ENCODE results near the gene ARHGAP24. TPM values are rescaled to one million over a fixed set of nuclear protein-coding genes. Genes with fewer than 3 reads are reported as not detected.

Gene ARHGAP24
- total and polyA plus RNA-seq, 2 experiments from 2014 or later: 0.21 to 0.36 TPM

DNA sequence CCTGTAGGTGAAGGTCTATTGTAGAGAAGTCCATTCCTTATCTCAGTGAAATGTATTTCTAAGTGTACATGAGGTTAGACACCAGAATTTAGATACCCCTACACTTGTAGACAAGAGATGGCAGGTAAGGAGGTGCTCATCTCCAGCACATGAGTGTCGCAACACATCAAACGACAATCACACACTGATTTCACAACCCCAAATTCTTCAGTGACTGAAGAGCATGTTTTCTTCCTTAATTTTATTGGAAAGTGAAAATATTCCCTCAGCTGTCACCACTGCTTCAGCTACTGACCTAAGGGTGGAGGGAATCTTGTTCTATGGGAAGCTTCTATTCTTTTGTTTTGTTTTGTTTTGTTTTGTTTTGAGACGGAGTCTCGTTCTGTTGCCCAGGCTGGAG, 280.3 kb downstream of the ARHGAP24 start:
- Histone ChIP-seq H2AFZ (no peak overlapping the region), H3K4me2 (no peak overlapping the region), H3K27me3 (ENCODE audit: insufficient read depth) (no peaks in the 10 kb centered on the region), H4K20me1 (replicated peaks; ENCODE audit: insufficient read depth) (no peaks in the 10 kb centered on the region), H3K9me2 (ENCODE audit: insufficient read depth) (0 out of 2 replicates have a peak, but pooled peaks cover 4% of the 10 kb centered on the region), H3F3A (replicated peaks; ENCODE audit: low read depth) (no peaks in the 10 kb centered on the region), H3K36me3 (ENCODE audit: insufficient read depth) (no peaks in the 10 kb centered on the region), H3K27ac (ENCODE audit: low read depth) (no peak overlapping the region), H3K79me2 (replicated peaks; ENCODE audit: insufficient read depth) (no peaks in the 10 kb centered on the region), H3K4me1 (ENCODE audit: insufficient read depth) (peaks cover 4% of the 10 kb centered on the region; the same call in 1 of the 2 replicates), H3K4me3 (no peak overlapping the region)
- no peak for DNase-seq (ENCODE audit: low spot score)
- TF ChIP-seq JUNB (IDR thresholded peaks at IDR 0.05; ENCODE audit: unreplicated experiment) (no peak), NANOG (IDR thresholded peaks at IDR 0.05; ENCODE audit: borderline replicate concordance) (no peak), STAT1 (IDR thresholded peaks at IDR 0.05; ENCODE audit: unreplicated experiment) (no peak), POLR2AphosphoS5 (IDR thresholded peaks at IDR 0.05; ENCODE audit: low read depth) (no peak), CREB1 (CRISPR knock-in tag; IDR thresholded peaks at IDR 0.05; ENCODE audit: low read depth) (no peak), ZNF331 (CRISPR knock-in tag; IDR thresholded peaks at IDR 0.05; ENCODE audit: low read depth) (no peak), EZH2phosphoT487 (IDR thresholded peaks at IDR 0.05; ENCODE audit: unreplicated experiment) (no peak), EZH2 (IDR thresholded peaks at IDR 0.05; ENCODE audit: low read depth, unreplicated experiment) (no peak), ZNF114 (CRISPR knock-in tag; IDR thresholded peaks at IDR 0.05) (no peak)
- TF ChIP-seq, protein P1, sequence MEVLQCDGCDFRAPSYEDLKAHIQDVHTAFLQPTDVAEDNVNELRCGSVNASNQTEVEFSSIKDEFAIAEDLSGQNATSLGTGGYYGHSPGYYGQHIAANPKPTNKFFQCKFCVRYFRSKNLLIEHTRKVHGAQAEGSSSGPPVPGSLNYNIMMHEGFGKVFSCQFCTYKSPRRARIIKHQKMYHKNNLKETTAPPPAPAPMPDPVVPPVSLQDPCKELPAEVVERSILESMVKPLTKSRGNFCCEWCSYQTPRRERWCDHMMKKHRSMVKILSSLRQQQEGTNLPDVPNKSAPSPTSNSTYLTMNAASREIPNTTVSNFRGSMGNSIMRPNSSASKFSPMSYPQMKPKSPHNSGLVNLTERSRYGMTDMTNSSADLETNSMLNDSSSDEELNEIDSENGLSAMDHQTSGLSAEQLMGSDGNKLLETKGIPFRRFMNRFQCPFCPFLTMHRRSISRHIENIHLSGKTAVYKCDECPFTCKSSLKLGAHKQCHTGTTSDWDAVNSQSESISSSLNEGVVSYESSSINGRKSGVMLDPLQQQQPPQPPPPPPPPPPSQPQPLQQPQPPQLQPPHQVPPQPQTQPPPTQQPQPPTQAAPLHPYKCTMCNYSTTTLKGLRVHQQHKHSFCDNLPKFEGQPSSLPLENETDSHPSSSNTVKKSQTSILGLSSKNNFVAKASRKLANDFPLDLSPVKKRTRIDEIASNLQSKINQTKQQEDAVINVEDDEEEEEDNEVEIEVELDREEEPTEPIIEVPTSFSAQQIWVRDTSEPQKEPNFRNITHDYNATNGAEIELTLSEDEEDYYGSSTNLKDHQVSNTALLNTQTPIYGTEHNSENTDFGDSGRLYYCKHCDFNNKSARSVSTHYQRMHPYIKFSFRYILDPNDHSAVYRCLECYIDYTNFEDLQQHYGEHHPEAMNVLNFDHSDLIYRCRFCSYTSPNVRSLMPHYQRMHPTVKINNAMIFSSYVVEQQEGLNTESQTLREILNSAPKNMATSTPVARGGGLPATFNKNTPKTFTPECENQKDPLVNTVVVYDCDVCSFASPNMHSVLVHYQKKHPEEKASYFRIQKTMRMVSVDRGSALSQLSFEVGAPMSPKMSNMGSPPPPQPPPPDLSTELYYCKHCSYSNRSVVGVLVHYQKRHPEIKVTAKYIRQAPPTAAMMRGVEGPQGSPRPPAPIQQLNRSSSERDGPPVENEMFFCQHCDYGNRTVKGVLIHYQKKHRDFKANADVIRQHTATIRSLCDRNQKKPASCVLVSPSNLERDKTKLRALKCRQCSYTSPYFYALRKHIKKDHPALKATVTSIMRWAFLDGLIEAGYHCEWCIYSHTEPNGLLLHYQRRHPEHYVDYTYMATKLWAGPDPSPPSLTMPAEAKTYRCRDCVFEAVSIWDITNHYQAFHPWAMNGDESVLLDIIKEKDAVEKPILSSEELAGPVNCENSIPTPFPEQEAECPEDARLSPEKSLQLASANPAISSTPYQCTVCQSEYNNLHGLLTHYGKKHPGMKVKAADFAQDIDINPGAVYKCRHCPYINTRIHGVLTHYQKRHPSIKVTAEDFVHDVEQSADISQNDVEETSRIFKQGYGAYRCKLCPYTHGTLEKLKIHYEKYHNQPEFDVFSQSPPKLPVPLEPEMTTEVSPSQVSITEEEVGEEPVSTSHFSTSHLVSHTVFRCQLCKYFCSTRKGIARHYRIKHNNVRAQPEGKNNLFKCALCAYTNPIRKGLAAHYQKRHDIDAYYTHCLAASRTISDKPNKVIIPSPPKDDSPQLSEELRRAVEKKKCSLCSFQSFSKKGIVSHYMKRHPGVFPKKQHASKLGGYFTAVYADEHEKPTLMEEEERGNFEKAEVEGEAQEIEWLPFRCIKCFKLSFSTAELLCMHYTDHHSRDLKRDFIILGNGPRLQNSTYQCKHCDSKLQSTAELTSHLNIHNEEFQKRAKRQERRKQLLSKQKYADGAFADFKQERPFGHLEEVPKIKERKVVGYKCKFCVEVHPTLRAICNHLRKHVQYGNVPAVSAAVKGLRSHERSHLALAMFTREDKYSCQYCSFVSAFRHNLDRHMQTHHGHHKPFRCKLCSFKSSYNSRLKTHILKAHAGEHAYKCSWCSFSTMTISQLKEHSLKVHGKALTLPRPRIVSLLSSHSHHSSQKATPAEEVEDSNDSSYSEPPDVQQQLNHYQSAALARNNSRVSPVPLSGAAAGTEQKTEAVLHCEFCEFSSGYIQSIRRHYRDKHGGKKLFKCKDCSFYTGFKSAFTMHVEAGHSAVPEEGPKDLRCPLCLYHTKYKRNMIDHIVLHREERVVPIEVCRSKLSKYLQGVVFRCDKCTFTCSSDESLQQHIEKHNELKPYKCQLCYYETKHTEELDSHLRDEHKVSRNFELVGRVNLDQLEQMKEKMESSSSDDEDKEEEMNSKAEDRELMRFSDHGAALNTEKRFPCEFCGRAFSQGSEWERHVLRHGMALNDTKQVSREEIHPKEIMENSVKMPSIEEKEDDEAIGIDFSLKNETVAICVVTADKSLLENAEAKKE (CRISPR knock-in tag; IDR thresholded peaks at IDR 0.05): no peak
- TF ChIP-seq, protein P2, sequence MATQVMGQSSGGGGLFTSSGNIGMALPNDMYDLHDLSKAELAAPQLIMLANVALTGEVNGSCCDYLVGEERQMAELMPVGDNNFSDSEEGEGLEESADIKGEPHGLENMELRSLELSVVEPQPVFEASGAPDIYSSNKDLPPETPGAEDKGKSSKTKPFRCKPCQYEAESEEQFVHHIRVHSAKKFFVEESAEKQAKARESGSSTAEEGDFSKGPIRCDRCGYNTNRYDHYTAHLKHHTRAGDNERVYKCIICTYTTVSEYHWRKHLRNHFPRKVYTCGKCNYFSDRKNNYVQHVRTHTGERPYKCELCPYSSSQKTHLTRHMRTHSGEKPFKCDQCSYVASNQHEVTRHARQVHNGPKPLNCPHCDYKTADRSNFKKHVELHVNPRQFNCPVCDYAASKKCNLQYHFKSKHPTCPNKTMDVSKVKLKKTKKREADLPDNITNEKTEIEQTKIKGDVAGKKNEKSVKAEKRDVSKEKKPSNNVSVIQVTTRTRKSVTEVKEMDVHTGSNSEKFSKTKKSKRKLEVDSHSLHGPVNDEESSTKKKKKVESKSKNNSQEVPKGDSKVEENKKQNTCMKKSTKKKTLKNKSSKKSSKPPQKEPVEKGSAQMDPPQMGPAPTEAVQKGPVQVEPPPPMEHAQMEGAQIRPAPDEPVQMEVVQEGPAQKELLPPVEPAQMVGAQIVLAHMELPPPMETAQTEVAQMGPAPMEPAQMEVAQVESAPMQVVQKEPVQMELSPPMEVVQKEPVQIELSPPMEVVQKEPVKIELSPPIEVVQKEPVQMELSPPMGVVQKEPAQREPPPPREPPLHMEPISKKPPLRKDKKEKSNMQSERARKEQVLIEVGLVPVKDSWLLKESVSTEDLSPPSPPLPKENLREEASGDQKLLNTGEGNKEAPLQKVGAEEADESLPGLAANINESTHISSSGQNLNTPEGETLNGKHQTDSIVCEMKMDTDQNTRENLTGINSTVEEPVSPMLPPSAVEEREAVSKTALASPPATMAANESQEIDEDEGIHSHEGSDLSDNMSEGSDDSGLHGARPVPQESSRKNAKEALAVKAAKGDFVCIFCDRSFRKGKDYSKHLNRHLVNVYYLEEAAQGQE (IDR thresholded peaks at IDR 0.05; ENCODE audit: unreplicated experiment): no peak
- TF ChIP-seq, protein P3, sequence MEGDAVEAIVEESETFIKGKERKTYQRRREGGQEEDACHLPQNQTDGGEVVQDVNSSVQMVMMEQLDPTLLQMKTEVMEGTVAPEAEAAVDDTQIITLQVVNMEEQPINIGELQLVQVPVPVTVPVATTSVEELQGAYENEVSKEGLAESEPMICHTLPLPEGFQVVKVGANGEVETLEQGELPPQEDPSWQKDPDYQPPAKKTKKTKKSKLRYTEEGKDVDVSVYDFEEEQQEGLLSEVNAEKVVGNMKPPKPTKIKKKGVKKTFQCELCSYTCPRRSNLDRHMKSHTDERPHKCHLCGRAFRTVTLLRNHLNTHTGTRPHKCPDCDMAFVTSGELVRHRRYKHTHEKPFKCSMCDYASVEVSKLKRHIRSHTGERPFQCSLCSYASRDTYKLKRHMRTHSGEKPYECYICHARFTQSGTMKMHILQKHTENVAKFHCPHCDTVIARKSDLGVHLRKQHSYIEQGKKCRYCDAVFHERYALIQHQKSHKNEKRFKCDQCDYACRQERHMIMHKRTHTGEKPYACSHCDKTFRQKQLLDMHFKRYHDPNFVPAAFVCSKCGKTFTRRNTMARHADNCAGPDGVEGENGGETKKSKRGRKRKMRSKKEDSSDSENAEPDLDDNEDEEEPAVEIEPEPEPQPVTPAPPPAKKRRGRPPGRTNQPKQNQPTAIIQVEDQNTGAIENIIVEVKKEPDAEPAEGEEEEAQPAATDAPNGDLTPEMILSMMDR (conservative IDR thresholded peaks at IDR 0.05; ENCODE audit: low read depth in 2 of 2): no peak
- TF ChIP-seq, protein P4, sequence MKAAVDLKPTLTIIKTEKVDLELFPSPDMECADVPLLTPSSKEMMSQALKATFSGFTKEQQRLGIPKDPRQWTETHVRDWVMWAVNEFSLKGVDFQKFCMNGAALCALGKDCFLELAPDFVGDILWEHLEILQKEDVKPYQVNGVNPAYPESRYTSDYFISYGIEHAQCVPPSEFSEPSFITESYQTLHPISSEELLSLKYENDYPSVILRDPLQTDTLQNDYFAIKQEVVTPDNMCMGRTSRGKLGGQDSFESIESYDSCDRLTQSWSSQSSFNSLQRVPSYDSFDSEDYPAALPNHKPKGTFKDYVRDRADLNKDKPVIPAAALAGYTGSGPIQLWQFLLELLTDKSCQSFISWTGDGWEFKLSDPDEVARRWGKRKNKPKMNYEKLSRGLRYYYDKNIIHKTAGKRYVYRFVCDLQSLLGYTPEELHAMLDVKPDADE (IDR thresholded peaks at IDR 0.05): no peak
- no peak for ATAC-seq
- Mint-ChIP-seq H3K27me3 (ENCODE audit: insufficient read depth, low read depth, poor library complexity) (no peaks in the 10 kb centered on the region), H3K36me3 (ENCODE audit: low read depth) (no peaks in the 10 kb centered on the region), H3K4me1 (peaks cover 14% of the 10 kb centered on the region), H3K4me3 (no peak overlapping the region), H3K27ac (no peak overlapping the region), H3K9me3 (no peaks in the 10 kb centered on the region)
